Fibroblast of the aortic adventitia (primary cell): ENCODE data around the gene FNBP1L. TPM values are rescaled to one million over a fixed set of nuclear protein-coding genes. Genes with fewer than 3 reads are reported as not detected.

Experiments
- DNase-seq: peaks from one replicate; pipeline ENCODE4 v3.0.0-alpha.2; 2010; ENCODE audit warnings: low read depth
- H3K4me3 ChIP-seq: 2 replicates; pipeline ENCODE4 v1.5.1; 2011; ENCODE audit warnings: low read depth, mild to moderate bottlenecking, control low read depth, low read length, moderate library complexity
- CTCF ChIP-seq: IDR thresholded peaks from 2 replicates; pipeline ENCODE4 v1.5.1; 2011; ENCODE audit warnings: mild to moderate bottlenecking, low read length, control low read depth, inconsistent platforms; ENCODE audit not compliant: insufficient read depth
- total RNA-seq: library from RNA; depleted of rRNA; stranded (reverse); fragments of >200 nt; gene quantifications from 2 replicates; pipeline ENCODE4 v1.2.3, GENCODE V29; 2012; ENCODE audit warnings: low replicate concordance

FNBP1L gene
- total RNA-seq, 1 donor, result 15.0 TPM

- no peak overlapping the region for H3K4me3 ChIP-seq
- DNase-seq, result no peak
- no peak for TF ChIP-seq CTCF
These were observed 85.8 kb downstream of the FNBP1L start for GRCh38 chr1:93533677-93534076.

- no peak for DNase-seq
- no peak overlapping the region for H3K4me3 ChIP-seq
- TF ChIP-seq CTCF, result no peak
These were observed 89.5 kb downstream of the FNBP1L start for GRCh38 chr1:93537396-93537795.

- H3K4me3 ChIP-seq, result no peak overlapping the region
- DNase-seq, result no peak
- TF ChIP-seq CTCF, result no peak
These were observed 90.0 kb downstream of the FNBP1L start for GRCh38 chr1:93537924-93538323.

- no peak for DNase-seq
- H3K4me3 ChIP-seq, result no peak overlapping the region
- TF ChIP-seq CTCF, result no peak
These were observed 93.1 kb downstream of the FNBP1L start for GRCh38 chr1:93541045-93541444.

GRCh38 chr1:93542398-93542797 lies 94.5 kb downstream of the FNBP1L start:
- DNase-seq, result no peak
- no peak overlapping the region for H3K4me3 ChIP-seq
- no peak for TF ChIP-seq CTCF

GRCh38 chr1:93546162-93546863 lies 98.4 kb downstream of the FNBP1L start:
- no peak overlapping the region for H3K4me3 ChIP-seq
- no peak for TF ChIP-seq CTCF
- DNase-seq, result no peak

GRCh38 chr1:93549131-93549530 lies 101.2 kb downstream of the FNBP1L start:
- no peak for DNase-seq
- no peak overlapping the region for H3K4me3 ChIP-seq
- no peak for TF ChIP-seq CTCF
